Loucy (cell line): ENCODE measurements around the gene GOLGA7B.

Experiments used
- H2AFZ ChIP-seq: fragments of 200-600 bp; sonication (generic); 2 replicates; pipeline ENCODE4 v1.6.0; 2016; ENCODE audit warnings: antibody characterized with exemption, mild to moderate bottlenecking, low read length, moderate library complexity
- H3F3A ChIP-seq: fragments of 200-600 bp; 2 replicates; pipeline ENCODE4 v1.6.0; 2016; ENCODE audit warnings: antibody characterized with exemption, low read depth, mild to moderate bottlenecking
- H3K27me3 ChIP-seq: fragments of 200-600 bp; sonication (generic); 2 replicates; pipeline ENCODE4 v1.6.1; 2014; ENCODE audit warnings: low read length, mild to moderate bottlenecking; ENCODE audit not compliant: insufficient read depth, poor library complexity, severe bottlenecking
- H3K36me3 ChIP-seq: fragments of 200-600 bp; sonication (generic); 2 replicates; pipeline ENCODE4 v1.6.1; 2016; ENCODE audit warnings: low read length; ENCODE audit not compliant: insufficient read depth
- H3K4me1 ChIP-seq: fragments of 200-600 bp; sonication (generic); 2 replicates; pipeline ENCODE4 v1.5.1; 2014; ENCODE audit warnings: low read length, mild to moderate bottlenecking; ENCODE audit not compliant: insufficient read depth, poor library complexity, severe bottlenecking
- H3K4me2 ChIP-seq: fragments of 200-600 bp; sonication (generic); 2 replicates; pipeline ENCODE4 v1.6.0; 2014; ENCODE audit warnings: antibody characterized with exemption, low read length, low read depth, mild to moderate bottlenecking; ENCODE audit not compliant: poor library complexity, severe bottlenecking
- H3K4me3 ChIP-seq: fragments of 200-600 bp; sonication (generic); 2 replicates; pipeline ENCODE4 v1.5.1; 2014; ENCODE audit warnings: low read length, mild to moderate bottlenecking, mixed read lengths; ENCODE audit not compliant: poor library complexity, severe bottlenecking
- H3K79me2 ChIP-seq: fragments of 200-600 bp; sonication (generic); 2 replicates; pipeline ENCODE4 v1.6.1; 2014; ENCODE audit warnings: low read length; ENCODE audit not compliant: insufficient read depth
- H3K9ac ChIP-seq: fragments of 200-600 bp; sonication (generic); 2 replicates; pipeline ENCODE4 v1.6.0; 2014; ENCODE audit warnings: mild to moderate bottlenecking, low read depth, low read length, moderate library complexity; ENCODE audit not compliant: poor library complexity, severe bottlenecking
- H3K9me2 ChIP-seq: fragments of 200-600 bp; sonication (generic); replicated peaks from 2 replicates; pipeline ENCODE4 v1.6.1; 2016; ENCODE audit warnings: low read depth, low read length, mixed read lengths
- H3K9me3 ChIP-seq: fragments of 200-600 bp; sonication (generic); 2 replicates; pipeline ENCODE4 v1.6.1; 2014; ENCODE audit warnings: mild to moderate bottlenecking, antibody characterized with exemption, low read length, low read depth; ENCODE audit not compliant: insufficient read depth
- H4K20me1 ChIP-seq: fragments of 200-600 bp; sonication (generic); 2 replicates; pipeline ENCODE4 v1.6.0; 2014; ENCODE audit warnings: antibody characterized with exemption, low read length, mild to moderate bottlenecking; ENCODE audit not compliant: insufficient read depth, poor library complexity, severe bottlenecking
- CTCF ChIP-seq: fragments of 200-600 bp; sonication (generic); conservative IDR thresholded peaks from 2 replicates; pipeline ENCODE4 v1.5.1; 2014; ENCODE audit warnings: mild to moderate bottlenecking, antibody characterized with exemption, low read length
- EZH2phosphoT487 ChIP-seq: fragments of 200-600 bp; IDR thresholded peaks from 2 replicates; pipeline ENCODE4 v1.6.1; 2018; ENCODE audit warnings: antibody characterized with exemption, mild to moderate bottlenecking, moderate library complexity, borderline replicate concordance

Gene GOLGA7B

GRCh38 chr10:97904018-97904381 is 54.4 kb downstream of the GOLGA7B start:
- Histone ChIP-seq H4K20me1 (no peaks in the 10 kb centered on the region), H3K4me1 (no peaks in the 10 kb centered on the region), H3K27me3 (no peaks in the 10 kb centered on the region), H3K9ac (no peak overlapping the region), H3K9me3 (no peaks in the 10 kb centered on the region), H3K4me3 (no peak overlapping the region), H3K4me2 (no peak overlapping the region), H3F3A (no peaks in the 10 kb centered on the region), H3K36me3 (no peaks in the 10 kb centered on the region), H3K9me2 (no peaks in the 10 kb centered on the region), H2AFZ (no peak overlapping the region), H3K79me2 (no peaks in the 10 kb centered on the region)
- TF ChIP-seq EZH2phosphoT487 (no peak), CTCF (no peak)

- TF ChIP-seq CTCF: no peak
- no peak for TF ChIP-seq EZH2phosphoT487
These were observed 54.9 kb downstream of the GOLGA7B start for GRCh38 chr10:97904576-97904975.

GRCh38 chr10:97905276-97905675 is 55.6 kb downstream of the GOLGA7B start:
- H3K36me3 ChIP-seq: no peaks in the 10 kb centered on the region
- H3K9me3 ChIP-seq: no peaks in the 10 kb centered on the region
- H3K4me1 ChIP-seq: no peaks in the 10 kb centered on the region
- no peak overlapping the region for H3K4me2 ChIP-seq
- H3K4me3 ChIP-seq: no peak overlapping the region
- no peak overlapping the region for H2AFZ ChIP-seq
- H3F3A ChIP-seq: no peaks in the 10 kb centered on the region
- no peak for TF ChIP-seq EZH2phosphoT487
- no peak for TF ChIP-seq CTCF
- no peaks in the 10 kb centered on the region for H3K27me3 ChIP-seq
- H3K9ac ChIP-seq: no peak overlapping the region
- H4K20me1 ChIP-seq: no peaks in the 10 kb centered on the region
- H3K79me2 ChIP-seq: no peaks in the 10 kb centered on the region
- H3K9me2 ChIP-seq: no peaks in the 10 kb centered on the region

More at GRCh38 chr10:97904576-97904975, 54.9 kb downstream of the GOLGA7B start:
- H3K36me3 ChIP-seq: no peaks in the 10 kb centered on the region
- H2AFZ ChIP-seq: no peak overlapping the region
- no peak overlapping the region for H3K4me2 ChIP-seq
- H3K9me2 ChIP-seq: no peaks in the 10 kb centered on the region
- no peak overlapping the region for H3K4me3 ChIP-seq
- no peaks in the 10 kb centered on the region for H3K4me1 ChIP-seq
- no peaks in the 10 kb centered on the region for H3F3A ChIP-seq
- H3K9me3 ChIP-seq: no peaks in the 10 kb centered on the region
- H4K20me1 ChIP-seq: no peaks in the 10 kb centered on the region
- H3K79me2 ChIP-seq: no peaks in the 10 kb centered on the region
- no peak overlapping the region for H3K9ac ChIP-seq
- H3K27me3 ChIP-seq: no peaks in the 10 kb centered on the region
